Measurements from ENCODE around the gene SORL1.
"Not testable (repeated sequence)": the region's sequence is repeated elsewhere in the genome, so short reads cannot be mapped to it uniquely, and the experiment has no call there.

SORL1 gene

DNA sequence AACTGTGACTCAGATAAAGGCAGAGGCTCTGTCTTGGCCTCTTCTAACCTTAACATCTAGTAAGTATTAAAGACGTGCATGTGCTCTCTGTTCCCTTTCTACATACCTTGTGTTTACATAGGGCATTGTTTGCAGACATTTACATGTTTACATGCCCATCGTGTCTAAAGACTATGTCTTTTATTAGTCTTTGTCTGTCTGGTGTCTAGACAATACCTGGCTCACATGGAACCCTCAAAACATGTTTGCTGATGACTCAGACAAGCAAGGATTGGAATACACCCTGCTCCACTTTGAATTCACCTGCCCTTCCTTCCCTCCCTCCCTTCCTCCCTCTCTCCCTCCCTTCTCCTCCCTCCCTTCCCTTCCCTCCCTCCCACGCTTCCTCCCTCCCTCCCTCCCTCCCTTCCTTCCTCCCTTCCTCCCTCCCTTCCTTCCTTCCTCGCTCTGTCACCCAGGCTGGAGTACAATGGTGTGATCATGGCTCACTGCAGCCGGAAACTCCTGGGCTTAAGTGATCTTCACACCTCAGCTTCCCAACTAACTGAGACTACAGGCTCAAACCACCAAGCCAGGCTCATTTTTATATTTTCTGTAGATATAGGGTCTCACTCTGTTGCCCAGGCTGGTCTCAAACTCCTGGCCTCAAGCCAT is 24.4 kb downstream of the SORL1 start:
- peak; percentile 93 for DNase-seq

DNA sequence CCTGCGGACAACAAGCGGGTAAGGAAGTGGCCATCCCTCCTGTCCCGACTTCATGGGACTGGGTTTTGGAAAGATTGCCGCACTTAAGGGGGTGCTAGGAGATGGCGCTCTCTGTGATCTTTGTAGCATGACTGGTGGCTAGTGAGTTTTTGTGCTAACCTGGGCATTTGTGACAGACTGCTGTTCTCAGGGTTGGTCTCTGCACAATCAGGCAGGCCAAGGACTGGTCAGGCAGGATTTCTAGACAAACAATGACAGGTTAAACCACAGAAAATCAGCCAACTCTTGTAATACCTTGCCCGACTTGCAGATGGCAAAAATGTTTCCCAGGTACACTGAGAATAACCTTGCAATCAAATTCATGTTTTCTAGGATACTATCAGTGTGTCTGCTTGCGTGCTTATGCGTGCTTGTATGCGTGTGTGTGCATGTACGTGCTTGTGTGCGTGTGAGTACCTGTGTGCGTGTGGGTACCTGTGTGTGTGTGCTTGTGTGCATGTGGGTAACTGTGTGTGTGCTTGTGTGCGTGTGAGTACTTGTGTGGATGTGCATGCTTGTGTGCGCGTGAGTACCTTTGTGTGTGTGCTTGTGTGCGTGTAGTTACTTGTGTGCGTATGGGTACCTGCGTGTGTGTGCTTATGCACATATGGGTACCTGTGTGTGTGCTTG is 26.2 kb downstream of the SORL1 start:
- DNase-seq, result no peak

DNA sequence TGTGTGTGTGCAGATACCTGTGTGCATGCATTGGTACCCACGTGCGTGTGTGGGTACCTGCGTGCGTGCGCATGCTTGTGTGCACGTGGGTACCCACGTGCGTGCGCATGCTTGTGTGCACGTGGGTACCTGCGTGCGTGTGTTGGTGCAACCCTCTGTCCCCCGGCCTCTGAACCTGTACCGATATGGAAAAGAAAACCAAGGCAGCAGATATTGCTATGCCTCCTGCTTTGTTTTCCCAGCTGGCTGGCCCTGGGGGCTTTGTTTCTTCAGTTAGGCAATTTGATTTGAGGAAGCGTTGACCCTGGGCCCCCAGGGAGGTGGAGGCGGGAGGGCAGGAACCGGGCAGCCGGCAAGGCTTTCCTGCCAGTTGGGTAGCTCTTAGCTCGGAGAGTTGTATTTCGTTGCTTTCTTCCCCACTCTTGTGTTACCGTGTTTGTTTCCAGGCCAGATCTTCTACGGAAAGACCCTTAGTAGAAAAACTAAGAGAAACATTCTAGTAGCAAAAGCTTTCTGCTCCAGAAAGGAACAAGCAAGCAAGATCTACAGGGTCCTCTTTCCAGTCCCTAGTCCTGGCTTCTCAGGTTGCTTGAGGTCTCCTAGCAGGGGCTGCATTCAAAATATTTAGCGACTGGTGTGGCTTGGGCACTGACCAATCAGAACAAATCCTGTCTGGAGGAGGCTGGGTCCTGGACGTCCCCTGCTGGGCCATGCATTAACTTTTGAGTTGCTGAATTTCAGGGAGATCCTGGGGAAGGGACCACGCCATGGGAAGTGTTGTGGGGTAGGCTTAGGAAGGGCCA is 27.0 kb downstream of the SORL1 start:
- DNase-seq, result no peak

DNA sequence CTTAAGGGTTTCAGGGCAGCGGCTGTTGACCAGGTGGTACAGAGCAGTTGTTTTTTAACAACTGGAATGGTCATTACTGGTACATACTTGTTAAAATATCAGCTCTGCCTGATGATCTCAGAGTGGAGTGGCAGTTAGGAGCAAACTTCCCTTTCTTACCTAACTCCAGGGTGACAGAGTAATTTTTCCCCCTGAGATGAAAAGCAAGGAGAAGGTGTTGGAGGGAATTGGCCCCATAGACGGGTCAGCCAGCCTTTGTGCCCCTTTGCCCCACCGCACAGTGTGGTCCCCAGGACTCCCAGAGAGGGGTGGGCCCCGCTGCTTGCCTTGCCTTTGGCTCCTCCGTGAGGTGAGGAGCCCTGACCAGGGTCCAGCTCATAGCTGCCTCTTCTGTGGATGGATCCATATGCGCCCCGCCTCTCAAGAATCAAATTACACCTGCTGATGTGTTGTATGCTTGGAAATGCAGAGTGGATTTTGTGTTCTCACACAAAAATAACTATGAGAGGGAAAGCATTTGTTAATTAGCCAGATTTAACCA is 27.7 kb downstream of the SORL1 start:
- no peak for DNase-seq

DNA sequence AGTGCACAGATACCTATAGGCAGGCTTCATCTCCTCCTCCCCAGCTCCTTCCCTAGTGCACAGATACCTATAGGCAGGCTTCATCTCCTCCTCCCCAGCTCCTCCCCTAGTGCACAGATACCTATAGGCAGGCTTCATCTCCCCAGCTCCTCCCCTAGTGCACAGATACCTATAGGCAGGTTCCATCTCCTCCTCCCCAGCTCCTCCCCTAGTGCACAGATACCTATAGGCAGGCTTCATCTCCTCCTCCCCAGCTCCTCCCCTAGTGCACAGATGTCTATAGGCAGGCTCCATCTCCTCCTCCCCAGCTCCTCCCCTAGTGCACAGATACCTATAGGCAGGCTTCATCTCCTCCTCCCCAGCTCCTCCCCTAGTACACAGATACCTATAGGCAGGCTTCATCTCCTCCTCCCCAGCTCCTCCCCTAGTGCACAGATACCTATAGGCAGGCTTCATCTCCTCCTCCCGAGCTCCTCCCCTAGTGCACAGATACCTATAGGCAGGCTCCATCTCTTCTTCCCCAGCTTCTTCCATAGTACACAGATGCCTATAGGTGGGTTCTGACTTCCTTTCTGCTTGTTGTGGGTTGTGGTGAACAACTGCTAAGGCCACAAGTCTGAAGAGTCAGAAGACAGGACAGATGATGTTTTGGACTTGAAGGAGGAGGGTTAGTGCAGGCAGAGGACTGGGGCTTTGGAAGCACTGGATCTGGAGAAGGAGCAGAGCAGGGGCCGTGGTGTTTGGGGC is 29.5 kb downstream of the SORL1 start:
- not testable (repeated sequence) for DNase-seq

DNA sequence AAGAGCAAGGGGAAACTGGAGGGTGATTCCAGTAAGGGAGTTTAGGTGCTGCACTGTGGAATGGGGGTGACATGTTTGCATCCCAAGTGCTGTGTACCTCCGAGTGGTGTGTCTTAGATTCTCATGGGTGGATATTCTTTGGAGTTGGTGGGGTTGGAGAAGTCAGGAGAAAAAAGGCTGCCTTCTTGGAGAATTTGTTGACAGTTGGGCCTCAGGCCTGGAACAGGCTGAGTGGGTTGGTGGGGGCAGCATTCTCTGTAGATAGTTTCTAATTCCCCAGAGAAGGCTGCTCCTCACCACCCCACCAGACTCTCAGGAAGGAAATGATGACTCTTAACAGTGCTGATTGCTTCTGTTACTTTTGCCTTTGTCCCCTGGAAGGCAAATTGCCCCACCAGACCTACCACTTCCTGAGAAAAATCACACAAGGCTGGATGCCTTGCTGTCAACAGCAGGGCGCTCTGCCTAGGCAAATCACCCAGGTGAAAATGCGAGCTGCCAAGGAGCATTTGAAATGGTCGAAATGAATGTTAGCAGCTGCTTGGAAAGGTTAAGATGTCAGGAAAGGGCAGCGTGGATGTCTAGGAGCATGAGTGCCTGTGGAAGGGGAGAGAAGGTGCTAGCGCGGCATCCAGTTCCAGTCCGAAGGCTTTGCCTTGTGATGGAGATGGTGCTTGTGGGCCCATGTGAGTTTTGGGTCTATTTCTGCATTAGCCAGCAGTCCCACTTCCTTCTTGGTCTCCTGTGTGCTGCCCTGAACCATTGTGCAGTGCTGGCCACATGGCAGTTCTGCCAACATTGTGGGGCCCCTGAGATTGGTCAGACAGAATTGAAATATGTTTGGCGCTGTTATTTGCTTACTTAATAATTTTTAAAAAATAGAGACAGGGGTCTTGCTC is 30.4 kb downstream of the SORL1 start:
- DNase-seq, result no peak

DNA sequence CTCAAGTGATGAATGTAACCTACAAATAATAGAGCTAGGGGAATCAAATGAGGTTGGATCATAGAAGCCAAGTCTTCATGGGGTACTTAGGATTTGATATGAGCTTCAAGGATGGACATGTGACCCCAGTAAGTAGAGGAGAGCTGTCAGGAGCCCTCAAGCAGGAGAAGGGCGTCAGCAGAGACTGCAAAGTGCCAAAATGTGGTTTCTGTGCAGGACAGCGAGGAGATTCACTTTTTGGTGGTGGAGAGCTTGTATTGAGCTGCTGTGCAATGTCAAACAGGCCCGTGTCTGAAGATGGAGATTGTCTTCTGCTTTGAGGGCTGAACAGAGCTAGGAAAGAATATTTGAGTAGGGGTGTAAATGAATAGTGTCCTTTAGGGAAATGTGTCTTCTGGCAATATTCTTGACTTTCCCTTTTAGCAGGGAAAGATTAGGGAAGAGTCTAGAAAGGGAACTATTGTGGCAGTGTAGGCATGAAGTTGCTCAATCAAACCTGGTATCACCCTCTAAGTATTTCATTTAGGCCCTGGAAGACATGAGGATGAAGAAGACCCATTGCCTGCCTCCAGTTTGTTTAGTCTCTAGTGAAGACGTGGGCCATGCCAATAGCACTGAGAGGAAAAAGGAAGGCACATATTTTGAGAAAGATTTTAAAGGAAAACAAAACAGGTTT is 31.8 kb downstream of the SORL1 start:
- DNase-seq, result no peak

DNA sequence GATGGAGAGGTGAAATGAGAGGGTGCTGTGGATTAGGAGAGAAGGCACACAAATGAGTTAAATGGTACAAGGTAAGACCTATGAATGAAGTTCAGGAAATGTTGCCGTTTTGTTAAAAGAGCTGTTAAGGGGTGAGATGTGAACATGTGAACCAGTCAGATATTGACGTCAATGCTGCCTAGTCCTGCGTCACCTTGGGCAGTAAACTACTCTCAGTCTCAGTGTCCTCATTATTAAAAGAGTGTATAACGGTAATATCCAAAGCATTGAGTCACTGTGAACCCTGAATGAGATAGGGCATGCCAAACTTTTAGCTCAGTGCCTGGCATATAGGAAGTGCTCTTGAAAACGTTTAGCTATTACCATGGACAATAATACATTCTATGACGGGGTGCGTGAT is 33.1 kb downstream of the SORL1 start:
- DNase-seq, result no peak

DNA sequence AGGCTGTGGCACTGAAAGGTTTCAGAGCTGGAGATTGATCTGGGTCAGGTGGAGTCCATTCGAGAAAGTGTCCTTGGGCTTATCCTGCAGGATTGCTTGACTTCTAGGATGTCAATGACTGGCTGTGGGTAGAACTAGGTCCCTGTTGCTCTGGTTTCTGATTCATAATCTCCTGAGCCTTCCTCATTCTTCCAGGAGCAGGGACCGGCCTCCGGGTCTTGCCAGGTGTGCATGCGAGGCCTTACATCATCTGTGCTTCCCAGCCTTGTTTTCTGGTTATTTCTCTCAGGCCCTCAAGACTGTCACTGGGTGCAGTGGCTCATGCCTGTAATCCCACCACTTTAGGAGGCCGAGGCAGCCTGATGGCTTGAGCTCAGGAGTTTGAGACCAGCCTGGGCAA is 33.9 kb downstream of the SORL1 start:
- DNase-seq, result no peak

DNA sequence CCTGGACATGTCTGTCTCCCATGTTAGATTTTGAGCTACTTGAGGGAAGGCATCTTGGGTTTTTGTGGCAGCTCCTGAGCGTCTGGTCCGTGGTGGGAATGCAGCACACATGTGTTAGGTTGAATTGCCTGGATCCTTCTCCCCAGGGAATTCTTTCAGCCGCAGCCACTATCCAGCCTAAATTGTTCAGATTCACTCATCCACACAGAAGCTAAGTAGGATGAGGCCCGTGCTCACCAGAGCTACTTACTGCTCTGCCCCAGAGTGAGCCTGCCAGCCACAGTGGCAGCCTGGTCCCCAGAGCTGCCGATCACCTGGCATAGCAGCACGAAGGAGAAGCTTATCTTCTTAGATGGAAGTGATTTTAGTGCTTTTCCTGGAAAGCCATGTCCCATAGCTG is 35.1 kb downstream of the SORL1 start:
- DNase-seq, result no peak

DNA sequence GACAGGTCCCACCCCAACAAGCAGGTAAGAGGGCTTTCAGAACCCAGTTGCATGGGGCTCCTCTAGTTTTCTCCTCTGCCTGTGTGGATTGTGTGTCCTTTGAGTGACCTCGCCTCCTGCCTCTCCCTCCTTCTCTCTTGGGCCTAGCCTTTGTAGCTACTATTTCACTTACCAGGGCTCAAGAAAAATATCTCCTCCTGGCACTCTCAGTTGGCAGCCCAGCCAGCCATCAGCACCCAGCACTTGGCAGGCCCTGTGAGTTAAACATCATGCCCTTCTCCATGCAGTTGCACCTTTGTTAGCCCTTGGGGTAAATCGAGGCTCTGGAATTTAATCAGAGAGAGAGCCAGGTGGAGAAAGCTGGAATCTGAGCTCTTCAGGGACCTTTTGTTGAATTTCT is 36.1 kb downstream of the SORL1 start:
- no peak for DNase-seq

DNA sequence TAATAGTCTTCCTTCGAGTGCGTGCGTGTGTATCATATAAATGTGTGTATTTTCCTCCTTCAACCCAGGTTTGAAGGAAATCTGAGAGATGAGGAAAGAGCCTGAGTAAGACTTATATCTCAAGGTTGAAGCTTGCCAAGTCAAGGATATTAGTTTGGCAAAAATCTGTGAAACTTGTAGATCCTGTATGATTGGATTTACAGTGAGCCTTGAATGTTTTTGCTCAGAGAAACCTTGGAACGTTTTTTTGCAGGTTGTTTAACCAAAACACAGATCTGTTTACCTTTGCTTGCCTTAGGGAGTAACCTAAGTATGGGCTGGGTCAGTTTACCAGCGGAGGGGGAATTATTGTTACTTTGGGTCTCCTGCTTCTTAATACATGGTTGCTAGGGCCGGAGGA is 36.5 kb downstream of the SORL1 start:
- no peak for DNase-seq

DNA sequence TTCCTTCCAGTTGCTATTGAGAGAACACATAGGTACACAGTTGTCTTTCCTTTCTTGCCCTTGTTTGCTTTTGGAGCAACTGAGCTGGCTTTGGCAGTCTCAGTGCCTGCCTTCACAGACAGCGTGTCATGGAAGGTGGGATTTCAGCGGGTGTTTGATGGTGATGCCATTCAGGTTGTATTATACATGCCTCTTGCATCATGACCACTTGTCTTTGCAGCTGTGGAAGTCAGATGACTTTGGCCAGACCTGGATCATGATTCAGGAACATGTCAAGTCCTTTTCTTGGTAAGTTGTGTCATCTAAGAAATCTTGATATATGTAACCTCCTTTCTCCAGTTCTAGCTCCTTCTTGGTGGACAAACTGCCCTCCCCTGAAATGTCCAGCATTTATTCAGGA is 37.7 kb downstream of the SORL1 start:
- no peak for DNase-seq

DNA sequence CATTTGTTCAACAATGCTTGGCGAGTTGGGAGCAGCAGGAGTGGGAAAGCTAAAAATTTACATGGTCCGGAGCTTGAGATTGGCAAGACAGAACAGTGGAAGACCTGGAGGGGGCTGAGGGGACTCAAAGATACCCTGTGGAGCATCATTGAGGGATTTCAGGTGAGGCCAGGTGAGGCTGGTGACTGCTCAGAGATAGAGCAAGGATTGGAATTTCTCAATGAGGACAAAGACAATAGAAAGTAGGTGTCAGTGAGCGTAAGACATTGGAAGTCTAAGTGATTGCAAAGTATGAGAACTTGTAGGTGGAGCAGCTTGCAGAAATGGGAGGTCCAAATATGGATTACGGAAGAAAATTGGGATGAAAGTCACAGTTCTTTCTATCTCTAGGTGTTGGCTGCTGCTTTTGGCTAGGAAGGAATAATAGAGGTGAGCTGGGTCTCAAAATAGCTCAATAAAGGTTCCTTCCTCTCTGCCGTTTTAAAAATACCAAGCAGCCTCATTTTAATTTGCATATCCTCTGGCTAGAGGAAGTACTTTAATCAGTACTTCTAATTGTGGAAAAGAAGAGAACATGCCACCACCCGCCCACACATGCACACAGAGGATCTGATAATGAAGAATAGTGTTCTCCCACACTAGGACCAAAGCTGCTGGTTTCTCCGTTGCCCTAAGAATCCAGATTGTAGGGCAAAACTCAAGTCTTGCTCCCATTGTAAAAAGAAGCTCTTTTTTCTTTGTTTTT is 42.4 kb downstream of the SORL1 start:
- DNase-seq, result no peak

DNA sequence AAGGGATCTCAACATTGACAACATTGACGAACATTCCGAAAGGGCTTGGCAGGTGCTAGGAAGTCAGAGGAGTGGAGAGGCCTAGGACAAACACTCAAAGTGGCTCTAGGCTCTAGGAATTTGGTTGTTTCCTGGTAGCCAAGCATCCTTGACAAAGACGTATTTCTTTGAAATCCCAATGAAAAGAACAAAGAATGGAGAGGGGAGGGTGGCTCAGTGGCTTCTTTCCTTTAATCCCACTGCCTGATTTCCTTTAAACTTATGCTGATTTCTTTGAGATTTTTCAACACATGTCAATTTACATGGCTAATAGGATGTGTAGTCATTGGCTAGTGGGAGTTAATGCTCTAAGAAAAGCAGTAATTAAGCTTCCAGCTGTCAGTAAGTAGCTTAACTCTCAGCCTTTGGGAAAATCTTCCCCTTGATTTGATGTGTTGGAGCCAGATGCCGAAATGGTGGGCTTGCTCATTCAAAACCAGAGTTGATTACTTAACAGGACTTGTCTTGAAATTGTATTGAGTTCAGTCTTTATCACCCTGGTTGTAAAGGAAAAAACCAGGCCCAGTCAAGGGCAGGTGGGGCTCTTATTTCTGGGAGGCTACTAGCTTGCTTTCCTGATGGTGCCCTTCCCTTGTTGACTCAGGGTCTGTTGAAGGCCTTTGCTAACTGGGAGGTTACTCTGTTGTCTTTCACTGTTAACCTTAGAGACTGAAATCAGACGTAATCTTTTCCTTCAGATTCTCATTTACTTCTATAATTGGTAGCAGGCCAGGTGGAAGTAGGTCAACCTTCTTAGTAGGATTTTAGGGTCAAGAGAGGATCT is 45.3 kb downstream of the SORL1 start:
- no peak for DNase-seq

DNA sequence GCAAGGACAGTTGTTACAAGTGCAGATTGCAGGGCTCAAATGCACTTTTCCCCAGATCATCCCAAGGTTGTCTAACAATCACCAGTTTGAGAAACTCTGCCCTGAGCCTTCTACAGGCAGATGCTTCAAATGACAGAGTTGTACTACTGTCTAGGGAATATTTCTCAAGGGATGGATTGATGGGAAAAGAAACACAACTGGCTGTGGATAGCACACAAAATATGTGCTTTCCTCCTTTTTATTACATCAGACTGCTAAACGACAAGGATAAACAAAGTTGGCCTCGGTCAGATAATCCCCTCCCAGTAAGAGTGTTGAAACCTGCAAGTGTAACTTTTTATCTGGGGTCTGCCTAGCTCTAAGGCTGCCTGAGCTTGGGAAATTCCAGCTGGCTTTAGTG is 47.3 kb downstream of the SORL1 start:
- no peak for DNase-seq

DNA sequence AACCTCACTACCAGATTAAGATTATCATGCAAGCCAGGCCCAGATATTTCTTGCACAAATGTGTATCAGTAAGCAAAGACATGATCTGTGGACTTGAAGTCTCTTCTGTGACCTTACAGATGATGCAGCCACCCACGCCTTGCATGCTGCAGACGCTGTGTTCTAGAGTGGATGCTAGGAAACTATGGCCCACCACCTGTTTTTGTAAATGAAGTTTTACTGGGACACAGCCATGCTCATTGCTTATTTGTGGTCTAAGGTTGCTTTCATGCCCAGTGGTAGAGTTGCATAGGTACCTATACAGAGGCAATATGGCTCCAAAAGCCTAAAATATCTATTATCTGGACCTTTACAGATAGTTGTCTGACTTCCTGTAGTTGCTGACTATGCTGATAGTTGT is 48.2 kb downstream of the SORL1 start:
- no peak for DNase-seq

DNA sequence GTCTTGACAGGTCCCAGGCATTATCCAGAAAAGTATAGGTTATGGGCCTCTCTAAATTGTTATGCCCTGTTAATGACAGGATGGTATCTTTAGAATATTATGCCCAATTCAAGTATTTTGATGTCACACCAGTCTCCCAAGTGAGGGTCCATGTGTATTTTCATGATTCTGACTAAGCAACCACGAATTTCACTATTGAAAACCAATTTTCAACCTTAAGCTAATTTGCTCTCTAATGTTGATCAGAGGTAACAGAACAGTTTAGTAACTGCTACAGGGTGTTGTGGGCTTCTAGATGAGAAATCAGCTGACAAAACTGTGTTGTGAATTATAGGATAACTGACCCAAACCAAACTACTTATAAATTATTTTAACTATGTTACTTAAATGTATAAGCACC is 48.6 kb downstream of the SORL1 start:
- no peak for DNase-seq

DNA sequence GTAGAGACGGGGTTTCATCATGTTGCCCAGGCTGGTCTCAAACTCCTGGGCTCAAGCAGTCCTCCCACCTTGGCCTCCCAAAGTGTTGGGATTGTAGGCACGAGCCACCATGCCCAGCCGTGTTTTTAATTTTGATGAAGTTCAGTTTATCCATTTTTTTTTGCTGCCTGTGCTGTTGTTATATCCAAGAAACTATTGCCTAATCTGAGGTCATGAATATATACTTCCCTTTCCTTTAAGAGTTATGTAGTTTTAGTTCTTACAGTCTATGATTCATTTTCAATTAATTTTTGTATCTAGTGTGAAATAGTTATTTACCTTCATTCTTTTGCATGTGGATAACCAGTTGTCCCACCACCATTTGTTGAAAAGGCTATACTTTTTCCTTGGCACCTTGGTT is 50.9 kb downstream of the SORL1 start:
- DNase-seq, result no peak

DNA sequence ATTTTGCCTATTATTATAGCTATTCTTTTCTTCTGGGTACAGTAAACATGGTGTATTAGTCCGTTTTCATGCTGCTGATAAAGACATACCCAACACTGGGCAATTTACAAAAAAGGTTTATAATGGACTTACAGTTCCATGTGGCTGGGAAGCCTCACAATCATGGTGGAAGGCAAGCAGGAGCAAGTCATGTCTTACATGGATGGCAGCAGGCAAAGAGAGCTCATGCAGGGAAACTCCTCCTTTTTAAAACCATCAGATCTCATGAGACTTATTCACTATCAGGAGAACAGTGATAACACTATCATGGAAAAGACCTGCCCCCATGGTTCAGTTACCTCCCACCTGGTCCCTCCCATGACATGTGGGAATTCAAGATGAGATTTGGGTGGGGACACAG is 54.1 kb downstream of the SORL1 start:
- not testable (repeated sequence) for DNase-seq

Data from DMS153 (cell line).